Endothelial cell of umbilical vein (primary cell): ENCODE results near the gene DNAJB11.

Experiments used
- CTCF ChIP-seq, 2 donors: IDR thresholded peaks; 1 replicate in 1 of 2; 2 replicates in 1 of 2; pipeline ENCODE4 v1.5.1; 2011; ENCODE audit warnings: low read length in 2 of 2, mild to moderate bottlenecking in 2 of 2, moderate library complexity in 2 of 2, control low read depth in 1 of 2, inconsistent platforms in 1 of 2, low read depth in 1 of 2; ENCODE audit not compliant: insufficient read depth in 1 of 2; ENCODE audit errors: extremely low read depth in 1 of 2
- EZH2 ChIP-seq: IDR thresholded peaks from 2 replicates; pipeline ENCODE4 v1.6.1; 2012; ENCODE audit warnings: borderline replicate concordance, low read depth, mild to moderate bottlenecking, moderate library complexity, low read length, inconsistent platforms; ENCODE audit not compliant: severe bottlenecking

GRCh38 chr3:186599785-186600166 lies 29.3 kb downstream of the DNAJB11 start:
- TF ChIP-seq CTCF (IDR thresholded peaks at IDR 0.05; ENCODE audit: extremely low read depth in 1 of 2, insufficient read depth in 1 of 2, low read depth in 1 of 2, low read length in 2 of 2) (no peak), EZH2 (no peak)
